Activated CD4-positive, alpha-beta T cell treated with anti-CD3 and anti-CD28 coated beads, Interleukin-2, Interleukin-6, amounts not matched to agents 100 ng/mL and 50 ng/mL, durations not matched to agents 16 hours and 8 hours (primary cell): ENCODE measurements around the gene CKLF.
A peak's percentile ranks its signal among the peaks of the same experiment; 100 is the strongest.
"Not testable (repeated sequence)": the region's sequence is repeated elsewhere in the genome, so short reads cannot be mapped to it uniquely, and the experiment has no call there.

ENCODE experiments used
- DNase-seq: peaks from one replicate; pipeline ENCODE4 v3.0.0-alpha.2; 2020

The CKLF gene, protein sequence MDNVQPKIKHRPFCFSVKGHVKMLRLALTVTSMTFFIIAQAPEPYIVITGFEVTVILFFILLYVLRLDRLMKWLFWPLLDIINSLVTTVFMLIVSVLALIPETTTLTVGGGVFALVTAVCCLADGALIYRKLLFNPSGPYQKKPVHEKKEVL

DNA sequence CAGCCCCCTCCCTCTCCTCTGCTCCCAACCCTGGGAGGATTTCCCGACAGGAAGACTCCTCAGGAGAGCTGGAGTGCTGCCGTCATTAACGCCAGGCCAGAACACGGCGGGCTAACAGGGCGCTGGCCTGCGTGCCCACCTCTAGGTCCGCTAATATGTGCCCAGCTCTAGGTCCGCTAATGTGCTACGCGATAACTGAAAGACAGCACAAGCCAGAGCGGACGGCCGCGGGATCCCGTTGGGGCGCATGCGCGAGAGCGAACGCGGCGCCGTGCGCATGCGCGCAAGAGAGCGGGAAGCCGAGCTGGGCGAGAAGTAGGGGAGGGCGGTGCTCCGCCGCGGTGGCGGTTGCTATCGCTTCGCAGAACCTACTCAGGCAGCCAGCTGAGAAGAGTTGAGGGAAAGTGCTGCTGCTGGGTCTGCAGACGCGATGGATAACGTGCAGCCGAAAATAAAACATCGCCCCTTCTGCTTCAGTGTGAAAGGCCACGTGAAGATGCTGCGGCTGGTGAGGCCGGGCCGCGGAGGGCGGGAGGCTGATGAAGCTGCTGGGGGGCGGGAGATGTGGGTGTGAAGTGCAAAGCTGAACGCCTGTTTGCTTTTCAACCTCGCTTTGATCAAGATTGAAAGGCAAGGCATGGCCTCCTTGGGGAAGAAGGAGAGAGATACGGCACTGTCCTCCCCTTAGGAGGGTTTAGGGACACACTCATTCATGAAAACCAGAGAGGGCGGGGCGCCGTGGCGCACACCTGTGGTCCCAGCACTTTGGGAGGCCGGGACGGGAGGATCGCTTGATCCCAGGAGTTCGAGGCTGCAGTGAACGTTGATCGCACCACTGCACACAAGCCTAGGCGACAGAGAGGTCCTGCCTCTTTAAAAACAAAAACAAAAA is at the start of gene CKLF:
Gene CKLF, plus strand, starts transcription at position 291 of the 892 bp plus-strand sequence. Its CDS starts 140 bp downstream, at position 431.
- peak; percentile 95 for DNase-seq

DNA sequence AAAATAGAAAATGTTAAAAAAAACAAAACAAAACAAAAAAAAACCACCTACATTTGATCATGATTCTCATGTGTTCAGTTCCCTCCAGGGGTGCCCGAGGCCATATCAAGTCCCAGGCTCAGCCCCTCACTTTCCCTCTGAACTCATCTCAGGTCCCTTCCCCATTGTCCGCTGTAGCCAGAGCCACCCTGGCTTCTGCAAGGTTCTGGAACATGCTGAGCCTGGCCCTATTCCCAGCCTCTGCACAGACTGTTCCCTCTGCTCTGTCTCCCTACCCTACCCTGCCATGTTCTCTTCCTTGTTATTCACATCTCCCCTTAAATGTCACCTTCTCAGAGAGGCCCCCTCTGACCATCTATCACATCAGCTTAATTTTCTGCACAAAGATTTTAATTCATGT is 49.3 kb upstream of the CKLF start:
- DNase-seq: no peak

DNA sequence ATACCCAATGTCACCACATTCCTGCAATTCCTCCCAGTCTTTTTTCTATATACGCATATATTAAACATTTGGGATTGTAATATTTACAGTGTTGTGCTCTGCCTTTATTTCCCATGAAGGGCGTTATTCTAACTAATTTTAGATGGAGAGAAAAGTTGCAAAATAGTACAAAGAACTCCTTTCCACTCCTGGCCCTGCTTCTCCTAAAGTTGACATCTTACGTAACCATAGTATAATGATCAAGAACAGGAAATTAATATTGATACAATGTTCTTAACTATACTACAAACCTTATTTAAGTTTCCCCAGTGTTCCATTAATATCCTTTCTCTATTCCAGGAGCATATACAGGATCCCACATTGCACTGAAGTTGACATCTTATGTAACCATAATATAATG is 48.8 kb upstream of the CKLF start:
- DNase-seq: no peak

DNA sequence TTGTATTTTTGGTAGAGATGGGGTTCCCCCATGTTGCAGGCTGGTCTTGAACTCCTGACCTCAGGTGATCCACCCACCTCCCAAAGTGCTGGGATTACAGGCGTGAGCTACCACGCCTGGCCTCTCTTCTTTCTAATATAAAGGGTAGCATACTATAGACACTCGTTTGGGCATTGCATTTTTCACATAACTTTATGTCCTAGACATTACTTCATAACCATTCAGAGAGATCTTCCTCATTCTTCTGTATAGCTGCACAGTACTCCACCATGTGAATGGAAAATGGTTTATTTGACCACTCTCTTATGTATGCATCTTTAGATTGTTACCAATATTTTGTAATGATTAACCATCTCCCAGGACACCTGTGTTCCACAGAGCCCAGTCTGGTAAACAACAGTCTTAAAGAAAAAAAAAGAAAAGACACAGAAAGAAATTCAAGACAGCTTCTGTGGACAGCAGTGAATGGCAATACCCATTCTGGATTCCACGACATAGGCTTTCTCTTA is 44.6 kb upstream of the CKLF start:
- DNase-seq: no peak

DNA sequence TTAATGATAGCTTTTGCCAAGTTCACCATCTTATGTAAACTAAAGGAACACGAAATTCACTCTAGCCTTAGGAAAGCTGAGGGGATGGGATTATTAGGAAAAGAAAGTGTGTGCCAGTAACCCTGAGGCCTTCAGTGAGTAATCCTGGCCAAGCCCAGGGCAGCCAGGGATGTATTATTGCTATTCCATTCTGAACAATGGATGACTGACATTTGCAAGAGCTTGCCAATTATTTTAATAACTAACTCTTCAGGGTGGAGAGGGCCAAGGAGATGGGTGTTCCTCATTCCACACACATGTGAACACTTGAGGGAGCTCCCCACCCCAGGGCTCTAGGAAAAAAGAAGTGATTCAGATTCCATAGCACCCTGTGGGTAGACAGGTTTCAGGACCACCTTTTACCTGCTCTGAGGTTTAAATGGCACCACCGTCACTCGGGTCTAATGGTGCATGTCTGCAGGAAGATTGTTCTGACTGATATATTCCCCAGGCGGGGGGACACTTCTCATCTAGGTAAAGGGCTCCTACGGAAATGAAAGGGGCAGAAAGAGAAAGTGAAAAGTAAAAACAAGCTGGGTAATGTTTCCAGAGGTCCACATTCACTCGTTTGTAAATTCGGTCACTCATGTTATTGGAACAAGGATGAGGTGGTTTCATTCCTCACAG is 44.0 kb upstream of the CKLF start:
- no peak for DNase-seq

DNA sequence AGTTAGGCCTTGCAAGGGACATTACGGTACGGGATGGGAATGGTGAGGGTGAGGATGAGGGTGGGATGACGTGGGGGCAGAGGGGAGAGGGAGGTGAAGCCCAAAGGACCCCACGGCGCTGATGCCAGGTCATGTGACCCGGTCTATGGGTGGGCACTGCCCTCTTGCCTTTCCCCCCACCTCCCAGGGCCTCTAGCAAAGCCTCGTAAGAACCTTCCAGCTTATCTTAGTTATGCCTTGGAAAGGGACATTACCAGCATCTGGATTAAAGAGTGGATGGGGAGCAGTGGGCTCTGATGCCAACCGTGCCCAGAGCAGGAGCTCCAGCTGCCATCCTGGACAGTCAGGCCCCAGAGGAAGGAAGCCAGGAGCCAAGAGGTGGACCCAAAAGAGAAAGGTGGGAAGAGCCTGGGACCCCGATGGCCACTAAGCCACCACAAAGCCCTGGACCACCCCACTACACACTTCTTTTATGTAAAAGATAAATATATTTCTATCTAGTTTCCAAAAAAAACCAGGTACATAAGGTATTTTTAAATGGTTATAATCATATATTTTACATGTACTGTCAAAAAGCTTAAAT is 43.4 kb upstream of the CKLF start:
- no peak for DNase-seq

DNA sequence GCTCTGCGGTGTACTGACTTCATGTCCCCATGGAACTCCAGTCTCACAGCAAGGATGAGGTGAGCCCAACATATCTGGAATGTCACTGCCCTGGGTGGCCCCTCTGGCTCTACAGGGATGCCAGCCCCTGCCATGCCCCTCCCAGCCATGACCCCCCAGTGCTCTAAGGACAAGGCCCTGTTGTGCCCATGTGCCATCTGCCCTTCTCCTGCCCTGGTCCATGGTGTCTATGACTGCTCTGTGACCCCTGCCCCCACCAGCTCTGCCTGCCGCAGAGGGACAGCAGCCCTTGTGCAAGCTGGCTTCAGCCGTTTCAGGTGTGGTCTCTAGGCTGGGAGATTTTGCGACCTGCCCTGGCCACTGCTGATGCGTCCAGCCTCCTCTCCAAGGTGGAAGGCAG is 42.8 kb upstream of the CKLF start:
- no peak for DNase-seq

DNA sequence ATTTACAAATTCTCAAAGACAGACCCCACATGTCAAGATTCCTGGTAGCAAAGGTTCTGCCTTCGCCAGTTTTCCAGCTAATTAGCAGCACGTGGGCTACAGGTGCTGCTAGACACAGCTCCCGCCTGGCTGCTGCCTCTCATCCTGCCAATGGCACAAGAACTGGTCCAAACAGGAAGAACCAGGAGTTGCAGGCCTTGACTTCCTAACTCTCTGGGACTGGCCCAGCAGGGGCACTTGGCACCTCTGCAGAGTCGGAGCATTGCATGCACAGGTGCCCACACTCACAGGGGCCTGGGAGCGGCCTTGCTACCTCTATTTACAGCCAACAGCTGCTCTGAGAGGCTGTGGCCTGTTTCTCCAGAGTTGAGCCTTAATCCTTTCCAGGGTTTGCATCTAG is 42.1 kb upstream of the CKLF start:
- DNase-seq: no peak

DNA sequence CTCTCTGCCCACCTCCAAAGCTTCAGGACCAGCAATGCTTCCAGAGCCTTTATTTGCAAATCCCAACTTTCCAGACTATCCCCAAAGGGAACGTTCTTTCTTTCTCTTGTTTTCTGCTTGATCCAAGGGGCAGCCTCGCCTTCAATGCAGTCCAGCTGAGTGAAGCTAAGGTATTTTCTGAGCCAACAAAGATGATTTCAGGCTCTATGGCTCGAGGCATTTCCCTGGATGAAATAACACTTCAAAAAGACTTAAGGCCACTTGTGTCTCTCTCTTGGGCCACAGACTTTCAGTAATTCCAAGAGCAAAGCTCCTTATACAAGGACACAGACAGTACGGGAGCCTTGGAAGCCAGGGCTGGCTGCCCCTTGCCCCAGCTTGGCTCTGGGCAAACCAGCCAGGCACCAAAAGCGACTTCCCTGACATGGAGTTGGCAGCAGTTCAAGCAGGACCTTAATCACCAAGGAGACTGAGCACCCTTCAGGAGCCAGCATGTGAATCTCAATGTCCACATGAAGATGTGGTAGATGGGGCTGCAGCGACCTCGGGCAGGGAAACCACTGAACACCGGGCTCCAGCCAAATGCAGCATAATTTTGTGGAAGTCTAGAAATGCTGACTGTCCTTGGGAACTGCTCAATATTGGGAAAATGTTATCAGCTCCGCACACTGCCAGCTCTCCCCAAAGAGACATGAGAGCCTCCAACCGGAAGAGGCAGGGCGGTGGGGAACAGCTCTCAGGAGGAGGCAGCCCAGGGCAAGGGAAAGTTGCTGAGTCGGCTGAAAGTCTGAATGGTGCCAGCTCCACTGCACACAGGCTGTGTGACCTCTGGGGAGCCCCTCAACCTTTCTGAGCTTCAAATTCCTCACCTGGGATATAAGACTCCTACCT is 41.4 kb upstream of the CKLF start:
- DNase-seq: no peak

DNA sequence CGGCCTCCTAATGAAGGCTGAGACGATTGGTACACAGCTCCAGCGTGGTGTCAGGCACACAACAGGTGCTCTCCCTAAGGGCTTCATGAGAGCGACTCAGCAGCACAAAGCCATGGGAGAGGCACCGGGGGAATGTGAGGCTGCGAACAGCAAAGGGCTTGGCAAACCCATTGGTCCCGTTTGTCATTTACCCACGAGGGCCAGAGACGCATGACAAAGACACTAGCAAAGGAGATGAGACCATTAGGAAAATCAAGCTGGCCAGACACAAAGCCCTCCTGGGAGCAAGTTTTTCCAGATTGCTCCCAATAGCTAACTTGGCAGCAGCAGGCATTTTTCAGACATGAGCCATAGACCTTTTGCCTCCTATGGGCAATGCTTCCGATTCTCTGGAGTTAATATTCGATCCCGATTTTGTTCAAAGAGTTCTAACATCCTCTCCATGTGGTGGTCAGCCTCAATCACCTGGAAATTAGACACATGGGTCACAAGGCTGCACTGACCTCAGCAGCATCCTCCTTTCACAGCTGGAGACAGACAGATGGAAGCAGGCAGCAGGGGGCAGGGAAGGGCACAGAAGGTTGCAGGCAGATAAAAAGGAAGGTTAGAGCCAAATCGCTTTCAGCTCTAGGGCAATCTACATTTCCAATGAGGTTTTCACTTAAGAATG is 40.6 kb upstream of the CKLF start:
- no peak for DNase-seq

DNA sequence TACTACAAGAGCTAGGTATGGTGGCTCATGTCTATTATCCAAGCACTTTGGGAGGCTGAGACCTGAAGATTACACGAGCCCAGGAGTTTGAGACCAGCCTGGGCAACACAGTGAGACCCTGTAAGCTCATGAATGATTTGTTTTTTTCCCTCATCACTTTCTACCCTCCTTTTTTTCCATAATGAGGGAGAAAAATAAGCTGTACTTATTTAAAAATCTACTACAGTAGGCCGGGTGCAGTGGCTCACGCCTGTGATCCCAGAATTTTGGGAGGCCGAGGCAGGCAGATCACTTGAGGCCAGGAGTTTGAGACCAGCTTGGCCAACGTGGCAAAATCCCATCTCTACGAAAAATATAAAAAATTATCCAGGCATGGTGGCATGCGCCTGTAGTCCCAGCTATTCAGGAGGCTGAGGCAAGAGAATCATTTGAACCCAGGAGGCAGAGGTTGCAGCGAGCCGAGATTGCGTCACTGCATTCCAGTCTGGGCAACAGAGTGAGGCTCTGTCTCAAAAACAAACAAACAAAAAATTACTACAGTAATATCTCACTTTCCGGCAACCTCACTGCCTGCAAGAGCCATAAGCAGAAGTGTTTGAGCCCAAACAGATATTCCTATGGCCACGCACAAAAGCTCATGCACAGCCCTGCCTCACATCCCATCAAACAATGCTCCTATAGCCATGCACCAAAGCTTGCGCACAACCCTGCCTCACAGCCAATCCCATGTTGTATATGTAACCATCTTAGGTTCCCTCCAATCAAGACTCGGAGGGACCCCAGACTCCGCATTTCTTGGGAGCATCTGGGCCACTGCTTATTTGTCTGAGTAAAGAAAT is 39.9 kb upstream of the CKLF start:
- no peak for DNase-seq

DNA sequence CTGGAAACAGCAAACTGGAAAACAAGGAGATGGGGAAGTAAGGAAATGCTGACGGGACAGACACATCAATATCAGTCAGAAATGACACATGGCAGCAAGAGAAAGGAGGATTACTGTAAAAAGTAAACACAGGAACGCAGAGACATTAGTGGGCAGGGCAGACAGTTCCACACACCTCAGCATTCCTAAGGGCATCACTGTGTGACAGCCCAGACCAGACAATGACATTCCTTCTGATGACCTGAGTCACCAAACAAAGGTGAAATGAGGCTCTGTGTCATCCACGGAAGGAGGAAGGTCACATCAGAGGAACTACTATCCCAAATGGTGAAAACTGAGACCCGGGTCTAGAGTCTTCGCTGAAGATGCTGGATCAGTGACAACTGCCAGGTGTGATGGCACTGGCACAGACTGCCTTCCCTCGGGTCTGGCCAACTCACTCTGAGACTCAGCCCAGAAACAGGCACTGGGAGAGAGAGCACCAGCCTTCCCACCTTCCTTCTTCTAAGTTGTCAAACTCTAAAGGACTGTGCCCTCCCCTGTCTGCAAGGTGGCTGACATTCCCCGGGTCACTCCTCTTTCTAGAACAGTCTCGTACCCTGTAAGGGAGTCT is 39.2 kb upstream of the CKLF start:
- no peak for DNase-seq

DNA sequence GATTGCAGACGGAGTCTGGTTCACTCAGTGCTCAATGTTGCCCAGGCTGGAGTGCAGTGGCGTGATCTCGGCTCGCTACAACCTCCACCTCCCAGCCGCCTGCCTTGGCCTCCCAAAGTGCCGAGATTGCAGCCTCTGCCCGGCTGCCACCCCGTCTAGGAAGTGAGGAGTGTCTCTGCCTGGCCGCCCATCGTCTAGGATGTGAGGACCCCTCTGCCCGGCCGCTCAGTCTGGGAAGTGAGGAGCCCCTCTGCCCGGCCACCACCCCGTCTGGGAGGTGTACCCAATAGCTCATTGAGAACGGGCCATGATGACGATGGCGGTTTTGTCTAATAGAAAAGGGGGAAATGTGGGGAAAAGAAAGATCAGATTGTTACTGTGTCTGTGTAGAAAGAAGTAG is 38.0 kb upstream of the CKLF start:
- DNase-seq: not testable (repeated sequence)

DNA sequence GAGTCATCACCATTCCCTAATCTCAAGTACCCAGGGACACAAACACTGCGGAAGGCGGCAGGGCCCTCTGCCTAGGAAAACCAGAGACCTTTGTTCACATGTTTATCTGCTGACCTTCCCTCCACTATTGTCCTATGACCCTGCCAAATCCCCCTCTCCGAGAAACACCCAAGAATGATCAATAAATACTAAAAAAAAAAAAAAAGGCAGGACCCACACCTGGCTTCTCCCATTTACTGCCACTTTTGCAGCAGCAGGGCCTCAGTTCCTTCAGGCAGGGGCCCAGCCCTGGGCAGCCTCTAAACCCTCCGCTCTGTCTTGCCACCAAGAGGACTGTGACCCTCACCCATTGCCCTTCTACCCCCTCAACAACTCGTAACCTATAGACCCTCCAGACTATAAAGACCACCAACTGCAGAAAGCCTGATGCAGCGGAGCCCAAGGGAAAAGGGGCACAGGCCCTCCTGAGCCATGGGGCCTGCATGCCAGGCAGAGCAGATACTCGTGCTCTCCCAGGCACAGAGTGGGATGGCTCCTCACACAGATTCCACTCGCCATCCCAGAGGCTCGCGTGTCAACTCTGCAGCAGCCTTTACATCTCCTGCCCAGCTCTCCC is 37.3 kb upstream of the CKLF start:
- DNase-seq: not testable (repeated sequence)

DNA sequence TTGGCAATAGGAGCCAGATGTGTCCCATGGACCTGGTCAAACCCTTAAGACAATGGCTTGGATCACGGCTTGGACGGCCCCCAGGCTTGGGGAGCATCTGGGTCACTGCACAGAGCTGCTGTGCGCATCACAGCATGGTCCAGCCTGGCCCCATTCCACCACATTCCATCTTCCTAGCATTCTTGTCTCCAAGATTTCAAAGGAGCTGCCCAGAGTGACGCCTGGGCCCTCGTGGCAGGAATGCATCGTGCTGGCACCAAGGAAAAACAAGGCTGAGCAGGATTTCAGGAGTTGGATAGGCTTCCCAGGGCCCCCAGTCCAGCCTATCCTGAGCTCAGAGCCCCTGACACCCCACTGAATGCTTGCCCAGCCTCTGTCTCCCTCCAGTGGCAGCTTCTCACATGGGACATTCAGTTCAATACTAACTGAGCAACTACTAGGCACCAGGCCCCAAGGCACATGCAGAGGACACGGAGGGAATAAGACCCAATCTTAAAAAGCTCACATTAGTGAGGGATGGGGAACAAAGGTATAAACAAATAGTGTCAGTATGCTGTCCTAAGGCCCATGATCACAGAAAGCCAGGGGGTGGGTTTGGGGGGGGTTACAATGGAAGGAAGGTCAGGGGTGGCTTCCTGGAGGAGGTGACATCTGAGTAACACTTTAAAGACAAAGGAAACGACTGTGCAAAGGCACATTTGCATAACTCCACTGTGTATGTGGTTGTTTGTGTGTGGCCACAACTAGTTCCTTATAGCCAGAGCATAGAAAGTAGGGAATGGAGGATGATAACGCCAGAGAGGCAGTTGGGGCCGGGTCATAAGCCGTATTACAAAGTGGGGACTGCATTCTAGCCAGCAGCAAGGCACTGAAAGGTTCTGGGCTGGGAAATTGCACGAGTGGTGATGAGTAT is 36.5 kb upstream of the CKLF start:
- DNase-seq: peak; percentile 67

DNA sequence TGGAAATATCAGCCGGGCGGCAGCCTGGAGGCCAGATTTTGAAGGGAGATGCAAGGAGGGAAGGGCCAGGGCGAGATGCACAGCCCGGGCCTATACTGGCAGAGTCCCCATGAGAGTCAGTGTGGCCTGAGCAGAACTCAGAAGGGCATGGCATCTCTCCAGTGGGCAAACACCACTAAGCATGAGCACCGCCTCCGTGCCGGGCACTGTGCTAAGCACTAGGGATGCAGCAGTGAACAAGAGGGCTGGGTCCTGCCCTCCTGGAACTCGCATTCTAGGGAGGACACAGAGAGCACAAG is 35.9 kb upstream of the CKLF start:
- no peak for DNase-seq

DNA sequence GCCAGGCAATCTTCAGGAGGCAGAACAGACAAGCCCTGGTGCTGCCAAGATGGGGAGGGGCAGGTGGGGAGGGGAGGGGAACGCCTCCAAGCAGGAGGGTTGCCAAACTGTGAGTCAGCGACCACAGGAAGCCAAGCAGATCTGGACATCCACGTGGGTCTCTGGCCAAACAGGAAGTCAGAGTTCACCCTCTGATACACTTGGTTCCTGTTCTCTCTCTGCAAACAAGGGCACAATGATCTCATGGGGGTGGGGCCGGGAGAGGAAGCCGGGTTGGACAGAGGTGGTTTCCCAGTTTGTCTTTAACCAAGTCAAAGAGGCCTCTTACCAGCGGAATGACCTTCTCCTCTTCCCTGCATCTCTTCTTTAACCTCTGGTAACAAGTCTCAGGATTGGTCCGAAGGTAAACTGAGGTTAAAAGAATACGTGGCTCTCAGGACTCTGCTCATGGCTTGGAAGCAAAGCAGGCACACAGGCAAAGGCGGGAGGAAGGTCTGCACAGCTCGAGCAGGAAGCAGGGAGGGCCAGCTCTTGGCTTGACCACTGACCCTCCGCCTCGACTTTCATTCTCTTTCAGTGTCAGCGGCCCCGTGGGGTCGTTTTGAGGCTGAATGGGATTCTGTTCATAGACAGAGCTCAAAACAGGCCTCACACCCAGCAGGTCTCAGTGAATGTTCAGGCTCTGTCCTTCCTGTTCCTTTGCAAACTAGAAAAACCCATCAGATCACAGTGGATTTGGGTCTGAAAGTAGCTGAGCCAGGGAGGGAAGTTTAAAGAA is 35.4 kb upstream of the CKLF start:
- DNase-seq: peak; percentile 95

DNA sequence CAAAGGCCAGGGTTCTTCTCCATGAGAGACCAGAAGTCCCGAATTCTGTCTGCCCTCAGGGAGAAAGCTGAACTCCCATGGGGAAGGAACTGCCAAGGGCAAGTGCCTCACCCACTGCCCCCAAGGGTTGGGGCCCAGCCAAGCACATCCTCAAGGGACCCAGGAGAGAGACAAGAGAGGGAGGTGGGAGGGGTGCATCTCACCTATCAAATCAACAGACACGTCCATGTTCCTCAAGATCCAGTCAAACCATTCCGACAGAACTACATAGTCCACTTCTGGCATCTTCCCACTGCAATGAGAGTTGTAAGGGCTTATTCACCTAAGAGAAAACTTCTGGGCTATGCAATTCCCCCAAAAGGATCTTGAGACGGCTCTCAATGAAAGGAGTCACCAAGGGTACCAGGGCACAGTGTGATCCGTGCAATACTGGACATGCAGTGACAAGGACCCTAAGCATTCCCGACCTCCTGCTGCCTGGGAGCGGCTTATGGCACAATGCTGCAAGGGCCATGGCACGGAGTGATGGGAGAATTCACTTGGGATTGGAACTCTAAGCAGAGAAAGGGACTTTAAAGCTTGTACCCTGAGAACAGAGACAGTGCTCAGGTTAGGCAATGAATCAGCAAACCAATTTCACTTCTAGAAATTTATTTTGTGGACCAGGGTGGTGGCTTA is 34.7 kb upstream of the CKLF start:
- peak; percentile 36 for DNase-seq
